NCI-H128 (cell line): ENCODE data around the gene PRDX5.

Experiments used
- DNase-seq: peaks from one replicate; lab custom pipeline; 2025; ENCODE audit not compliant: unreplicated experiment; lab: John Stamatoyannopoulos, UW

The PRDX5 gene

DNA sequence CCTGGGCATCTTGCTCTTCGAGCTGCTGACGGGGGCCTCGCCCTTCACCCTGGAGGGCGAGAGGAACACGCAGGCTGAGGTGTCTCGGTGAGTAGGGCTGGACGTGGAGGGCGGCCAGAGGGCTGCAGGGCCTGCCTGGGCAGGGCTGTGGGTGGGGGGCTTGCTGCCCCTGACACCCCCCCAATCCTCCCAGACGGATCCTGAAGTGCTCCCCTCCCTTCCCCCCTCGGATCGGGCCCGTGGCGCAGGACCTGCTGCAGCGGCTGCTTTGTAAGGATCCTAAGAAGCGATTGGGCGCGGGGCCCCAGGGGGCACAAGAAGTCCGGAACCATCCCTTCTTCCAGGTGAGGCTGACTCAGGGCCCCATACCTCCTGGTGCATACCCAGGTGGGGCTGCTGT, 43.7 kb downstream of the PRDX5 start:
- DNase-seq = no peak

DNA sequence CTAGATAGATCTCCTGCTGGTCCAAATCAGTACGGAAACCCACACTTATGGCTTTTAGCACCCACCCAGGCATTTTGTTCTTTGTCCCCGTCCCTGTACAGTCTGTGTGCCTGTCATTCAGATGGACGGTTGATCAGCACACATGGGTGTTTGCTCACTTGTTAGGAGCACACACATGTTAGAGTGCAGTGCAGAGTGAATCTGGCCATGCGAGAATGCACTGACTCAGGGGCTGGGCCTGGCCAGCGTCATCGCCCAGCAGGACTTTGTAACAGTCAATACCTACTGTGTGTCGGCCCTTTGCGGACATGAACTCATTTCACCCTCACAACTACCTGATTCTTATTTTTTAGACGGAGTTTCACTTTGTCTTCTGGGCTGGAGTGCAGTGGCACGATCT, 44.4 kb downstream of the PRDX5 start:
- no peak for DNase-seq

DNA sequence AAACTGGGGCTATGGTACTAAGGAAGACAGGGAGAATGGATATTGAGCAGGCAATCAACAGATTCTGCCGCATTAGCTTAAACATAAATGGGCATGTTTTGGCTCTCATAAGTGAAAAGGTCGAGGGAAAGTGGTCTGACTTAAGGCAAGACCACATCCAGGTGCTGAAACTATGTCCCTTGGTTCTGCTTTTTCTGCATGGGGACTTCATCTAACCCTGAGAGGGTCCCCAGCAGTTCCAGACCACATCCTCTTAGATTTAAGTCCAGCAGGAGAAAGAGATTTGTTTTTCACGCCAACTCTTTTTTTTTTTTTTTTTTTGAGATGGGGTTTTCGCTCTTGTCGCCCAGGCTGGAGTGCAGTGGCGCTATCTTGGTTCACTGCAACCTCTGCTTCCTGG, 46.5 kb downstream of the PRDX5 start:
- no peak for DNase-seq

DNA sequence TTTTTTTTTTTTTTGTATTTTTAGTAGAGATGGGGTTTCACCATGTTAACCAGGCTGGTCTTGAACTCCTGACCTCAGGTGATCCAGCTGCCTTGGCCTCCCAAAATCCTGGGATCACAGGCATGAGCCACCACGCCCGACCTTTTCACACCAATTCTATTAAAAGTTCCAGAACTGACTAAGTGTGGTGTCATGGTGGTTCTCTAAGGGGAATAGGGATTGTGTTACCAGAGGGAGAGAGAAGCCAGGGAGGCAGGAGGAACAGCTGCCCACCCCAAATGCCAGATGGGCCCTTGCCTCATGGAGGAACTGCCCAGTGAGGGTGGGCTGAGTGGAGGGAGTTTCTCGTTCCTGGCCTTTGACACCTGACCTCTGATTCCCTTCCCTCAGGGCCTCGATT, 47.0 kb downstream of the PRDX5 start:
- no peak for DNase-seq

DNA sequence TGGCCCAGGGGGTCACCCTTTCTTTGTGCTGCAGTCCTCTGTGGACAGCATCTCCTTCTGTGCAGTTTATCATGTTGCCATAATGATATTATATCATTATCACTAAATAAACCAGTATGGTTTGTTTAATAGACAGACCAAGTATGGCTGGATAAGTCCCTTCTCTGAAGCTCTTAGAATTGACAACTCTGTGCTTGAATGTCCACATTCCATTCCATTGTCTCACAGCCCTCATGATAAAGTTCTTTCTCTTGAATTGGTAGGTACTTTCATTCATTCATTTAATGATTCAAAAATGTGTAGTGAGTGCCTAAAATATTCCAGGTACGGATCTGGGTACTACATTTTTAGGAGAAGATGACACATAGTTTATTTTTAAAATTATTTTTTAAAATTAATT, 48.8 kb downstream of the PRDX5 start:
- DNase-seq = no peak

DNA sequence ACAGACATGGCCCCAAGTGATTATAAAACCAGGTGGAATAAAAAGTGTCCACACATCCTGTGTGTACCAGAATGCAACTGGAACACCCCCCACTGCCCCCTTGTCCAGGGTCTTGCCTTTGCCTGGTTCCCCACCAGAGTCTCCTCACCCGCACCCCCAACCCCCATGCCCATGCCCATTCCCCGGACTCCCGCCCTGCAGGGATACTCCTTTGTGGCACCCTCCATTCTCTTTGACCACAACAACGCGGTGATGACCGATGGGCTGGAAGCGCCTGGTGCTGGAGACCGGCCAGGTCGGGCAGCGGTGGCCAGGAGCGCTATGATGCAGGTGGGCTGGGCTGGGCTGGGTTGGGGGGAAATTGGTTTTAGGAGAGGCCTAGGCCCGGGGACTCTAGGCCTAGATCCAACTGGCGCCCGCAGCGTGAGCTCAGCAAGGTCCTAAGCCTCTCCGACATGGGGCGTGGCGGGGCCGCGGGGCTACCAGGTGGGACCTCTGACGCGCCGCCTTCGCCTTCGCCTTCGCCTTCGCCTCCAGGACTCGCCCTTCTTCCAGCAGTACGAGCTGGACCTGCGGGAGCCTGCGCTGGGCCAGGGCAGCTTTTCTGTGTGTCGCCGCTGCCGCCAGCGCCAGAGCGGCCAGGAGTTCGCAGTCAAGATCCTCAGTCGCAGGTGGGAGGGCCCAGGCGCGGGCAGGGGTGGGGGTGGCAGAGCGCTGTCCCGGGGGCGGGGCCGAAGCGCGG, 50.2 kb downstream of the PRDX5 start:
- DNase-seq = no peak

DNA sequence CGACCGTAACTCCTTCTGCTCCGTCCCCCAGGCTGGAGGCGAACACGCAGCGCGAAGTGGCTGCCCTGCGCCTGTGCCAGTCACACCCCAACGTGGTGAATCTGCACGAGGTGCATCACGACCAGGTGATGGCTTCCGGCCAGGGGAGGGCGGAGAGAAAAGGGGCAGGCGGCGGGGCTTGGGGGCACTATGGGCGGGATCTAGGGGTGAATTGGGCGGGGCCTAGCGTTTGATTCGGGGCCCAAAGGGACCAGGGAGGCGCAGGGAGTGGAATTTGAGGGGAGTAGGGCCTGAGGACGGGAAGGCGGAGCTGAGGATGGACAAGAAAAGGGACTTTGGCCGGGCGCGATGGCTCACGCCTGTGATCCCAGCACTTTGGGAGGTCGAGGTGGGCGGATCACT, 50.8 kb downstream of the PRDX5 start:
- no peak for DNase-seq

DNA sequence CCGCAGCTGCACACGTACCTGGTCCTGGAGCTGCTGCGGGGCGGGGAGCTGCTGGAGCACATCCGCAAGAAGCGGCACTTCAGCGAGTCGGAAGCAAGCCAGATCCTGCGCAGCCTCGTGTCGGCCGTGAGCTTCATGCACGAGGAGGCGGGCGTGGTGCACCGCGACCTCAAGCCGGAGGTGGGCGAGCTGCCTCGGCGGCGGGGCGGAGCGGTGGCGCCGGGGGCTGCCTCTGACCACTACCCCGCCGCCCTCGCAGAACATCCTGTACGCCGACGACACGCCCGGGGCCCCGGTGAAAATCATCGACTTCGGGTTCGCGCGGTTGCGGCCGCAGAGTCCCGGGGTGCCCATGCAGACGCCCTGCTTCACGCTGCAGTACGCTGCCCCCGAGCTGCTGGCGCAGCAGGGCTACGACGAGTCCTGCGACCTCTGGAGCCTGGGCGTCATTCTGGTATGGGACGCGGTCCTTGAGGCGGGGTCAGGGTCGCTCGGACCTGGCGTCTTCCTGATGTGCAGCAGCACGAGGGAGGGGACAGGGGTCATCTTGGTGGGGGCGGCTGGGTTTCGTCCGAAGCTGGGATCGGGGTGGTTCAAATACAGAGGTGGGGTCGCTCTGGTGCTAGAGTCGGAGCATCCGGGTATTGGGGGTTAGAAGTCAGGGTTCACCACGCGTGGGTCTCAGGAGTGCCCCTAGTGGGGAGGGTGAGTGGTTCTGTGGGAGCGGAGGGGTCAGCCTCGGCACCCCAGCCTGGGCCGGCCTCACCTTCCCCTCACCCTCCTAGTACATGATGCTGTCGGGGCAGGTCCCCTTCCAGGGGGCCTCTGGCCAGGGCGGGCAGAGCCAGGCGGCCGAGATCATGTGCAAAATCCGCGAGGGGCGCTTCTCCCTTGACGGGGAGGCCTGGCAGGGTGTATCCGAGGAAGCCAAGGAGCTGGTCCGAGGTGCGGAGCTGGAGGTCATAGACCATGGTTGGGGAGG, 51.8 kb downstream of the PRDX5 start:
- no peak for DNase-seq

DNA sequence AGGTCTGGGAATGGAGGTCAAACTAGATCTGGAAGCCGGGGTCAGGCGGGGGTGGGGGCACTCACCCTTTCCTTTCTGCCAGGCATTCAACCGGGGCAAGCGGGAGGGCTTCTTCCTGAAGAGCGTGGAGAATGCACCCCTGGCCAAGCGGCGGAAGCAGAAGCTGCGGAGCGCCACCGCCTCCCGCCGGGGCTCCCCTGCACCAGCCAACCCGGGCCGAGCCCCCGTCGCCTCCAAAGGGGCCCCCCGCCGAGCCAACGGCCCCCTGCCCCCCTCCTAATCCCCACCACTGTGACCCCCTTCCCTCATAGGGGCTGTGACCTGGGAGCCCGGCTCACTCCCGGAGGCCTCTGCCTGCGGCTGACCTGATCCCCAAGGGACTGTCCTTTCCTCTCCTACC, 53.3 kb downstream of the PRDX5 start:
- no peak for DNase-seq
